GM19467 (cell line): ENCODE results near the gene CCDC91.
"Not testable (repeated sequence)": the region's sequence is repeated elsewhere in the genome, so short reads cannot be mapped to it uniquely, and the experiment has no call there.

Experiments used
- ATAC-seq: cut with Tn5 transposase; IDR thresholded peaks from one replicate; pipeline ENCODE4 v1.9.1; 2021; ENCODE audit warnings: mild to moderate bottlenecking, moderate library complexity; ENCODE audit not compliant: unreplicated experiment

Gene CCDC91

GRCh38 chr12:28180786-28181185 lies 9.5 kb upstream of the CCDC91 start:
- no peak for ATAC-seq

DNA sequence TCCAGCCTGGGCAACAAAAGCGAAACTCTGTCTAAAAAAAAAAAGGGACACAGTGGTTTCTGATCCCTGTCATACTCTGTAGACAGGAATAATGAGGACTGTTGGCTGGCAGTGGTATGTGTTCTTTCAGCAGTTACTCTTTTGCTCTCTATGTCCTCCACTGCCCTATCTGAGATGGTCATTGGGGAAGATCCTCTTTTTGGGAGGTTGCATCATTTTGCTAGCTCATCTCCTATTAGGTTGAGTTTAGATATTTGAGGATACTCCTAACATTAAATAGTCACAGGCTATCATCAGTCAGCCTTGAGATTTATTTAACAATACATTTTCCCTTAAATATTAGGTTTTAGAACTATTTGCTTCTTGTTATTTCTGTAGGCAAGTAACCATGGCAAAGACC lies 5.9 kb upstream of the CCDC91 start:
- no peak for ATAC-seq

- ATAC-seq, result no peak
Measured at GRCh38 chr12:28186500-28186899, 3.8 kb upstream of the CCDC91 start.

GRCh38 chr12:28189784-28190320 lies 404 bp upstream of the CCDC91 start:
- ATAC-seq, result no peak

- ATAC-seq, result peak; percentile 1
Measured at GRCh38 chr12:28191051-28192048, 1.1 kb downstream of the CCDC91 start.

DNA sequence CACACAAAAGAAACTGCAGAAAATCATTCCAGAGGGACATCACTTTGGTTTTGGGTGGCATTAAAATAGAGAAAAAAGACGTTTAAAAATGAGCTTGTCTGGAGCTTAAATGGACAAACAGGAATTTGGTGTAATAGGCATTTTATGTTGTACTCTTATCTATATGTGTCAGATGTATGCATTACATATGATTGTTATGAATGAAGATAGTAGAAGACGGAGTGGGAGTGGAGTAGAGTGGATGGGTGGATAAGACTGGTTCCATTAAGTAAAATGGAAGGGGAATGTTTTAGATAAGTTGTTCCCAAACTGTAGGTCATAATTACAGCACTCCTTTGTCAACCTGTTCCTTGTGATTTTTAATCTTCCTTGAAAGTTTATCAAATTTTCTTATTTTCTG lies 1.9 kb downstream of the CCDC91 start:
- ATAC-seq, result no peak

DNA sequence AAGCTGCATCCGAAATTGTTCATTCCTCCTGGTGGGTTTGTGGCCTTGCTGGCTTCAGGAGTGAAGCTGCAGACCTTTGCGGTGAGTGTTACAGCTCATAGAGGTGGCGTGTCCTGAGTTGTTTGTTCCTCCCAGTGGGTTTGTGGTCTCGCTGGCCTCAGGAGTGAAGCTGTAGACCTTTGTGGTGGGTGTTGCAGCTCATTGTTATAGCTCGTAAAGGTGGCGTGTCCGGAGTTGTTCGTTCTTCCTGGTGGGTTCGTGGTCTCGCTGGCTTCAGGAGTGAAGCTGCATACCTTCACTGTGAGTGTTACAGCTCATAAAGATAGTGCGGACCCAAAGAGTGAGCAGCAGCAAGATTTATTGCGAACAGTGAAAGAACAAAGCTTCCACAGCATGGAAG lies 4.4 kb downstream of the CCDC91 start:
- ATAC-seq, result not testable (repeated sequence)

GRCh38 chr12:28201136-28201535 lies 10.9 kb downstream of the CCDC91 start:
- not testable (repeated sequence) for ATAC-seq

GRCh38 chr12:28202374-28203130 lies 12.3 kb downstream of the CCDC91 start:
- no peak for ATAC-seq

DNA sequence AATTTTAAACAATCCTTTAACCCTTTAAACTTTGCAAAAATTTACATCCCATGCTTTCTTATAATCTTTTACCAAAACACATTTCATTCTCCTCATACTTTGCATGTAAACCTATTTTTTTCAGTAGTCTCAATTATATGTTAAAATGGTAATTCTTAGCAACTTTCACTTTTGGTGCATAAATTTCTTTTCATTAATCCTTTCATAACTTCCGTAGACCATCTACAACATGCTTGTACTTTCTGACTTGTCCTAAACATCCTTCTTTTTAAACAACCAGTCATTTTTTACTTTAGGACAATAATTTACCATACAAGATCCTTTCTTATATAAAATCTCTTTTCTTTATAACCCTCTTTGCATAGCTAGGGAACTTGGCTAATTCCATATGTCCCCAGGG lies 19.5 kb downstream of the CCDC91 start:
- ATAC-seq, result no peak

DNA sequence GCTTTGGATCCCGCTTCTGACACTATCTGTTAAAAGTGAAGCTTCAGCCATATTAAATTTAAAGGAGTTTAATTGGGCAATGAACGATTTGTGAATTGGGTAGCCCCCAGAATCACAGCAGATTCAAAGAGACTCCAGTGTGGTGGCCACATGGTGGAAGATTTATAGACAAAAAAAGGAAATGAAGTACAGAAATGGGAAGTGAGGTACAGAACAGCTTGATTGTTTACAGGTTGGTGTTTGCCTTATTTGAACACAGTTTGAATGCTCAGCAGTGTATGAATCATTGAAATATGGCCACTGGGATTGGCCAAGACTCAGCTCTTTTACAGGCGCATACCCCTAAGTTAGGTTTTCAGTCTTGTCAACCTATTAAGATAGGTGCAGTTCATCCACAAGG lies 21.9 kb downstream of the CCDC91 start:
- no peak for ATAC-seq

DNA sequence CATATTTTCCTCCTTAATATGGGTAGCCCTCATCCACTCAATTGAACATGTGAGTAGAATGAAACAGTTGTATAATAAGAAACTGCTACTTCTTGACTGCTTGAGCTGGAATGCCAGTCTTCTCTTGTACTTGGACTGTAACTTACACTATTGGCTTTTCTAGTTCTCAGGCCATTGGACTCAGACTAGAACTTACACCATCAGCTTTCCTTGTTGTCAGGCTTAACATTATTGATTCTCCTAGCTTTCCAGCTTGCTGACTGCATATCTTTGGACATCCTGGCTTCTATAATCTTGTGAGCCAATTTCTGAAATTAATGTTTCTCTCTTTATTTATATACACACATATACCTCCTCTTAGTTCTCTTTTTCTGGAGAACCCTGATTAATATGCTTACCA lies 24.8 kb downstream of the CCDC91 start:
- ATAC-seq, result no peak

DNA sequence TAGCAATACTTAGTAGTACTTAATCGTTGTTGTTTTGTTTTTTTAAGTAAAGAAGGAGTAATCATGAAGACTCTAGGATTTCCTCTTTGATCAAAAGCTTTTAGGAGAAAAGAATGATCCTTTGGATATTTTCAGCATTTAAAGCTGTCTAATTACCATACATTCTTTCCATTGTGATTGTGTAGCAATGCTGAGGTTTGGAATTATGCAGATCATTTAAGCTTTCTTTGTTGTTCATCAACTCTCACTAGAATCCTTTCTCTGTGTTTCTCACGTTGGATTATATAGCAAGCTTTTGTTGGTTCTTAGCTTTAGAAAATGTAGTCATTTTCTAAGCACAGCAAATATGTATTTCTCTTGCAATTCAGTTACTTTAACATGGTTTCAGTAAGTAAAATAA lies 25.8 kb downstream of the CCDC91 start:
- ATAC-seq, result no peak

- no peak for ATAC-seq
Measured at GRCh38 chr12:28217805-28218204, 27.5 kb downstream of the CCDC91 start.

DNA sequence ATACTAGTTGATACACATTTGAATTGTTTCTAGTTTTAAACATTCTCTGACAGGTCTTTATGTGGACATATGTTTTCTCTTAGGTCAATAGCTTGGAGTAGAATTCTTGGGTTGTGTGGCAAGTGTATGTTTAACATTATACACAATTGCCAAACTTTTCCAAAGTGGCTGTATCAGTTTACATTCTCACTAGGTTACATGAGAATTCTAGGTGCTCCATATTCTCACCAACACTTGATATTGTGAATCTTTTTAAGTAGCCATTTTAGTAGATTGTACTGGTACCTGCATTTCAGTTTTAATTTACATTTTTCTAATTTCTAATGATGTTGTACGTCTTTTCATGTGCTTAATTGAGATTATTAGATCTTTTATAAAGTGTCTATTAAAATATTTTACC lies 28.6 kb downstream of the CCDC91 start:
- ATAC-seq, result no peak

DNA sequence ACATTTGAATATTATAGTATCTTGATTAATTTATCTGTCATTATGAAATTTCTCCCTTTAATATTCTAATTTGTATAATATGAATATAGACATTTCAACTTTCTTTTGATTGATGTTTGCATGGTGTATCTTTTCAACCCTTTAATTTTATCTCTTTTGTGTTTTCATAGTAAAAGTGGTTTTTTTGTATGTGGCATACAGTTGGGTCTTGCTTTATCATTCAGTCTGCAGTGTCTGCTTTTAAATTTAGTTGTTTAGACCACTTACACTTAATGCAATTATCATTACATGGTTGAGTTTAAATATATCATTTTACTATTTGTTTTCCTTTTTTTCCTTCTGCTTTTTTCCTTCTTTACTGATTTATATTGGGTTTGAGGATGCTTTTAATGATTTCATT lies 29.6 kb downstream of the CCDC91 start:
- no peak for ATAC-seq

- no peak for ATAC-seq
Measured at GRCh38 chr12:28222081-28222700, 31.9 kb downstream of the CCDC91 start.

DNA sequence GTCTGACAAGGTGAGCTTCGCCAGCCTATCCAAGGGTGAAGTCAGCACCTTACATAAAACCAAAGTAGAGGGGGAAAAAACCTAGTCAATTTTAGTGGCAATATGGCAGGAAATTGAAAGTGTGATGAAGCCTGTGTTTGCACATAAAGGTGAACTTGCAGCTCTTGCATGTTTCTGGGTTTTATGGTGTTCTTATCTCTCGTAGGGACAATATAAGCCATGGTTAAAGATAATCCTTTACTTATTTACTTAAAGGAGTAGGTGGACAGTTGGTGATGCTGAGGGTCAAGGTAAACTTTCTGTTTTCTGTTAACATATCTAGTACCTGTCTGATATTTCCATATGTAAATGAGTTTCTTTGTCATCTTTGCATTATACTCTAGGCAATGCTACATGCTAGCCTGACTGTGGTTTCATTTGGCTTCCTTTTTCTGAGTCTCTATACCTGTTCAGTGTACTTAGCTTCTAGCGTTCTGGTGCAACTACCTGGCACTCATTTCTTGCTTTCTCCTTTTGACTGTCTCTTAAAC lies 32.8 kb downstream of the CCDC91 start:
- ATAC-seq, result peak; percentile 92

DNA sequence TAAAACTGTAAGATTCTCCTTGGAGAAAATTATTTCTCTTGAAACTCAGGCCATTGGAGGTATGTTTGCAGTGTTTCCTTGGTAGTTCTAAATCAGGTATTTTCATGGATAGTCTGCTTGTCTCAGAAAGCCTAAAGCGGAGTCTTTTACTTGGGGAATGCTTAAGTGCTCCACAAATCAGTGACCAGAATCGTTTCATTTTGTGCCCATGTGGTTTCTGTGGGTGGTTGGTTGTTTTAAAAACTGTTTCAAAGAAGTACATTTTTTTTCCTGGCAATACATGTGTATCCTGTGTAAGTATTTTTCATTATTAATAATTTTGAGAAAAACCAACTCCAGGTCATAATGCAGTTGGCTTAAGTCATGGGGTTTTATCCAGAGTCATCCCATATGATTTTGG lies 33.6 kb downstream of the CCDC91 start:
- no peak for ATAC-seq

GRCh38 chr12:28226705-28227104 lies 36.4 kb downstream of the CCDC91 start:
- ATAC-seq, result no peak

DNA sequence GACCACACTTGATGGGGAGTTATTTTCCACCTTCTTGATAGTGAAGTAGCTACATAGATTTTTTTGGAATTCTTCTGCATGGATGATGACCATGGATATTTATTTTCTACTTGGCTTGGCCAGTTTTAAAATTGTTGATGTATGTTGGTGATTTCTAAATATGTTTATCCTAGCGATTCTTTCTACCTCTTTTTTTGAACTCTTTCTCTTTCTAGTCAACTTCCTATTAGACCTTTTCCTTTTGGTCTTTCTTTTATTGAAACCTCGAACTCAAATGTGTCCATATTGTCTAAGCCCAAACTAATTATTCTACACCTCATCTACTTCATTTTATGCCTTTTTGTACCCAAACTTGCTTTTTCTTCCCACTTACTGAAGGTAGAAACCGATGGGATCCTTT lies 37.0 kb downstream of the CCDC91 start:
- no peak for ATAC-seq
